CD14-positive monocyte (primary cell): ENCODE results near the gene IRAK3. TPM values are rescaled to one million over a fixed set of nuclear protein-coding genes. Genes with fewer than 3 reads are reported as not detected.

Source experiments
- DNase-seq, 3 donors: peaks; one replicate each; pipeline ENCODE4 v3.0.0-alpha.2; 2011 to 2022
- H2AFZ ChIP-seq: 2 replicates; pipeline ENCODE4 v1.6.0; 2012; ENCODE audit warnings: mild to moderate bottlenecking, low read depth, low read length, inconsistent platforms; ENCODE audit not compliant: insufficient read depth, poor library complexity, severe bottlenecking
- H3K27ac ChIP-seq, 2 donors: 1 replicate in 1 of 2; 2 replicates in 1 of 2; pipeline ENCODE4 v1.5.1; 2012 to 2013; ENCODE audit warnings: low read length in 2 of 2, control low read depth in 1 of 2, inconsistent platforms in 1 of 2, low read depth in 1 of 2, mild to moderate bottlenecking in 1 of 2
- H3K27me3 ChIP-seq, 2 donors: one replicate each; pipeline versions ENCODE4 v1.6.0 to v1.6.1; 2011 to 2013; ENCODE audit warnings: low read length in 2 of 2; ENCODE audit not compliant: control insufficient read depth in 2 of 2, insufficient read depth in 2 of 2
- H3K36me3 ChIP-seq, 2 donors: replicated peaks in 1 of 2; 1 replicate in 1 of 2; 2 replicates in 1 of 2; pipeline versions ENCODE4 v1.5.1 to v1.6.1; 2012 to 2013; ENCODE audit warnings: low read length in 2 of 2, control low read depth in 1 of 2, inconsistent platforms in 1 of 2, mild to moderate bottlenecking in 1 of 2; ENCODE audit not compliant: insufficient read depth in 2 of 2, control insufficient read depth in 1 of 2
- H3K4me1 ChIP-seq, 2 donors: 1 replicate in 1 of 2; 2 replicates in 1 of 2; pipeline versions ENCODE4 v1.5.1 to v1.6.1; 2012 to 2013; ENCODE audit warnings: low read length in 2 of 2, control low read depth in 1 of 2, inconsistent platforms in 1 of 2, mild to moderate bottlenecking in 1 of 2, moderate library complexity in 1 of 2; ENCODE audit not compliant: insufficient read depth in 2 of 2, control insufficient read depth in 1 of 2
- H3K4me2 ChIP-seq: replicated peaks from 2 replicates; pipeline ENCODE3; 2012; ENCODE audit warnings: low read length, moderate library complexity, mild to moderate bottlenecking; ENCODE audit not compliant: poor library complexity, severe bottlenecking; ENCODE audit errors: extremely low read depth
- H3K4me3 ChIP-seq, 3 experiments: fragments of 200-600 bp in 1 of 3; sonication (generic) in 1 of 3; replicated peaks in 1 of 3; 1 replicate in 2 of 3; 2 replicates in 1 of 3; pipeline ENCODE4 v1.5.1; 2011 to 2013; ENCODE audit warnings: low read length in 3 of 3, mild to moderate bottlenecking in 3 of 3, control low read depth in 2 of 3, low read depth in 2 of 3, inconsistent platforms in 1 of 3, moderate library complexity in 1 of 3
- H3K79me2 ChIP-seq: 2 replicates; pipeline ENCODE4 v1.6.0; 2012; ENCODE audit warnings: mild to moderate bottlenecking, control low read depth, inconsistent platforms, low read length, moderate library complexity; ENCODE audit not compliant: insufficient read depth
- H3K9ac ChIP-seq: 2 replicates; pipeline ENCODE4 v1.6.0; 2017; ENCODE audit warnings: low read length, mild to moderate bottlenecking; ENCODE audit not compliant: insufficient read depth, poor library complexity, severe bottlenecking
- H3K9me3 ChIP-seq, 2 donors: replicated peaks in 1 of 2; 1 replicate in 1 of 2; 2 replicates in 1 of 2; pipeline versions ENCODE4 v1.5.1 to v1.6.1; 2012 to 2013; ENCODE audit warnings: low read length in 2 of 2, control low read depth in 1 of 2; ENCODE audit not compliant: control insufficient read depth in 1 of 2, insufficient read depth in 1 of 2
- H4K20me1 ChIP-seq: 2 replicates; pipeline ENCODE4 v1.6.0; 2012; ENCODE audit warnings: mild to moderate bottlenecking, low read length, control low read depth, moderate library complexity; ENCODE audit not compliant: insufficient read depth
- H3K27ac Mint-ChIP-seq, 7 donors: one replicate each; pipeline ENCODE4 v1.8.0; 2020; ENCODE audit warnings: mild to moderate bottlenecking in 7 of 7, mixed read lengths in 7 of 7, moderate library complexity in 6 of 7, inconsistent platforms in 2 of 7
- H3K27me3 Mint-ChIP-seq, 3 donors: one replicate each; pipeline ENCODE4 v1.8.0; 2021 to 2022; ENCODE audit warnings: low read depth in 3 of 3, mild to moderate bottlenecking in 3 of 3, mixed read lengths in 3 of 3, moderate library complexity in 3 of 3, inconsistent platforms in 1 of 3
- H3K36me3 Mint-ChIP-seq, 2 donors: one replicate each; pipeline ENCODE4 v1.8.0; 2020; ENCODE audit warnings: mixed read lengths in 2 of 2, inconsistent platforms in 1 of 2, mild to moderate bottlenecking in 1 of 2
- H3K4me1 Mint-ChIP-seq: one replicate; pipeline ENCODE4 v1.8.0; 2020; ENCODE audit warnings: mild to moderate bottlenecking, mixed read lengths
- H3K4me3 Mint-ChIP-seq, 2 donors: one replicate each; pipeline ENCODE4 v1.8.0; 2020; ENCODE audit warnings: mild to moderate bottlenecking in 2 of 2, mixed read lengths in 2 of 2, moderate library complexity in 1 of 2
- H3K9me3 Mint-ChIP-seq, 7 donors: one replicate each; pipeline ENCODE4 v1.8.0; 2020 to 2022; ENCODE audit warnings: mixed read lengths in 7 of 7, mild to moderate bottlenecking in 6 of 7, moderate library complexity in 6 of 7, inconsistent platforms in 2 of 7
- CTCF ChIP-seq: fragments of 200-600 bp; IDR thresholded peaks from one replicate; pipeline ENCODE4 v1.8.0; 2022; ENCODE audit warnings: antibody characterized with exemption, mild to moderate bottlenecking
- WGBS: methylation state at CpG from one replicate; pipeline ENCODE4 v1.1.5; 2013; ENCODE audit warnings: missing lambda C conversion rate; ENCODE audit not compliant: insufficient coverage; 5-methylcytosine and 5-hydroxymethylcytosine counted together
- intact Hi-C, 2 donors: fragments of 100-400 bp; cut with micrococcal nuclease; formaldehyde crosslinking; loops; one replicate each; pipeline versions ENCODE4 v1.15.0 to v1.15.1; 2023
- polyA plus RNA-seq, 3 donors: library from polyadenylated mRNA; depleted of rRNA in 1 of 3; unstranded in 2 of 3; stranded (reverse) in 1 of 3; fragments of 300-500 nt in 2 of 3; fragments of >200 nt in 1 of 3; fragmentation: Illumina TruSeq in 2 of 3; gene quantifications; 1 replicate in 2 of 3; 2 replicates in 1 of 3; pipeline ENCODE4 v1.2.3, GENCODE V29; 2012 to 2021

IRAK3 gene
- polyA plus RNA-seq, 3 donors = 56.9 to 59.7 (median 58.0) TPM

DNA sequence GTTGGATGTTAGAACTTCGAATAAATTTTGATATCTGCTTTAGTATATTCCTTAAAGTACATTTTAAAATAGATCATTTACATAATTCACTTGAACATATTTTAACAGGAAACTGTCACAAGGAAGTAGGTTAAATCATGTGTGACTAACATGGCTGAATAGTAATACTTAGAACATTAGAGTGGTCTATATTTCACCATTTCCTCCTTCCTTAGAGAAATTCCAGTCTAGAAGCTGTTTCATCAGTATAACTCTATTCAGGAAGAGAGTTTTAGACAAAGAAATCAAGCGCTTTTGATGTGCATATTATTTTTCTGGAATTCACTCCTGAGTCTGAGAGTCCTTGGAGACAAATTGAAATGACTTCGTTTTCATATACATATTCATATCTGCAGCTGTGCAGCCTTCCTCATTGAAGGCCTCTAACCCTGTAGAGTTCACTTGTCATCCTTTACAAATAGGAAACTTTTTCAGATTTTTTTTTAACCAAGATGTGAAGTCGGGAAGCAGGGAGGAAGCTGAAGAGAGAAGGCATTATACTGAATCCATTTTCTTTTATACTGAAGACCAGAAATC is 28.4 kb downstream of the IRAK3 start:
- H3K36me3 ChIP-seq = peaks cover 63 to 95% of the 10 kb centered on the region in 2 donors
- no peak overlapping the region for H3K4me2 ChIP-seq
- TF ChIP-seq CTCF = no peak
- Mint-ChIP-seq H3K4me1 (peaks cover 37% of the 10 kb centered on the region), H3K4me3 (no peak overlapping the region), H3K27me3 (no peaks in the 10 kb centered on the region), H3K36me3 (peaks cover 63 to 87% of the 10 kb centered on the region in 2 donors), H3K9me3 (peaks cover 0 to 7% (median 3%) of the 10 kb centered on the region in 7 donors), H3K27ac (peak overlapping the region; percentile 75 to 90 (median 84))
- DNase-seq = peak in 2 of 3 donors; percentile 78 to 82
- H3K79me2 ChIP-seq = peaks cover 92% of the 10 kb centered on the region
- no CpG with 5 or more reads among the region's 4 CpGs for WGBS
- no peak overlapping the region for H3K4me3 ChIP-seq
- H4K20me1 ChIP-seq = peaks cover 88% of the 10 kb centered on the region
- peaks cover 14 to 26% of the 10 kb centered on the region in 2 donors for H3K4me1 ChIP-seq
- peak overlapping the region in 1 of 2 donors; percentile 76 for H3K27ac ChIP-seq
- H2AFZ ChIP-seq = no peak overlapping the region
- H3K9ac ChIP-seq = no peak overlapping the region
- H3K27me3 ChIP-seq = no peaks in the 10 kb centered on the region
- peaks cover 4 to 11% of the 10 kb centered on the region in 2 donors for H3K9me3 ChIP-seq
- intact Hi-C loops = loop anchor here in 1 of 2 donors (10.0 kb wide), 1 partner anchor 53 kb away; the partner anchor contains the start of gene TMBIM4

GRCh38 chr12:66228462-66228861 is 39.4 kb downstream of the IRAK3 start:
- Histone ChIP-seq H3K36me3 (peaks cover 80 to 92% of the 10 kb centered on the region in 2 donors), H3K4me1 (peaks cover 0 to 1% of the 10 kb centered on the region in 2 donors)
- no peaks in the 10 kb centered on the region for H3K9me3 Mint-ChIP-seq

More at GRCh38 chr12:66228462-66228861, 39.4 kb downstream of the IRAK3 start:
- H3K27ac ChIP-seq = peak overlapping the region in 1 of 2 donors; percentile 72
- H3K4me3 Mint-ChIP-seq = no peak overlapping the region
- H3K27ac Mint-ChIP-seq = no peak overlapping the region
- no peak overlapping the region for H3K4me3 ChIP-seq
- H3K27me3 ChIP-seq = no peaks in the 10 kb centered on the region
- peaks cover 72 to 83% of the 10 kb centered on the region in 2 donors for H3K36me3 Mint-ChIP-seq
- intact Hi-C loops = no loop called here
- H2AFZ ChIP-seq = no peak overlapping the region
- no peak for TF ChIP-seq CTCF
- H3K4me2 ChIP-seq = no peak overlapping the region
- H4K20me1 ChIP-seq = peaks cover 90% of the 10 kb centered on the region
- no peak for DNase-seq
- H3K9ac ChIP-seq = no peak overlapping the region
- no peaks in the 10 kb centered on the region for H3K9me3 ChIP-seq
- peaks cover 4% of the 10 kb centered on the region for H3K4me1 Mint-ChIP-seq
- peaks cover 91% of the 10 kb centered on the region for H3K79me2 ChIP-seq
- H3K27me3 Mint-ChIP-seq = no peaks in the 10 kb centered on the region
